H1 (cell line): ENCODE data around the gene MEIS2. TPM values are rescaled to one million over a fixed set of nuclear protein-coding genes. Genes with fewer than 3 reads are reported as not detected.
A peak's percentile ranks its signal among the peaks of the same experiment; 100 is the strongest.

Source experiments
- EGR1 ChIP-seq: IDR thresholded peaks from 2 replicates; pipeline ENCODE4 v1.6.1; 2011; ENCODE audit warnings: low read depth, low read length, borderline replicate concordance
- SIX5 ChIP-seq: IDR thresholded peaks from 2 replicates; pipeline ENCODE4 v1.6.1; 2011; ENCODE audit warnings: mild to moderate bottlenecking, low read depth, low read length
- polyA plus RNA-seq, 7 experiments: library from polyadenylated mRNA; depleted of rRNA in 3 of 7; stranded (reverse) in 5 of 7; unstranded in 2 of 7; fragments of >200 nt in 5 of 7; fragments of 200-250 nt in 2 of 7; gene quantifications; 1 replicate in 5 of 7; 2 replicates in 1 of 7; 4 replicates in 1 of 7; pipeline versions ENCODE4 v1.2.1 to v1.2.3, GENCODE V29; 2011 to 2013; ENCODE audit warnings: missing spikeins in 2 of 7, mixed read lengths in 2 of 7
- total RNA-seq: library from RNA; stranded (reverse); fragmentation: NEBNext Ultra II Directional; extraction: Animal tissue kit (Norgen Biotek cat#: 25700); gene quantifications from 2 replicates; pipeline ENCODE4 v1.2.1, GENCODE V29; 2021

Gene MEIS2
- total and polyA plus RNA-seq, 2 of the 8 experiments (the other 6 are each of a cell fraction or from before 2014, with no cell fraction given), result 0.22 to 1.2 TPM

GRCh38 chr15:37100109-37100965, at the start of gene MEIS2 (continued):
- TF ChIP-seq EGR1 (peak; percentile 72), SIX5 (no peak)
